DND-41 (cell line): ENCODE results near the gene C2orf69.

Experiments
- EZH2 ChIP-seq: IDR thresholded peaks from 3 replicates; pipeline ENCODE4 v1.6.1; 2012; ENCODE audit warnings: borderline replicate concordance, low read depth, mild to moderate bottlenecking, moderate library complexity, low read length, inconsistent platforms; ENCODE audit not compliant: severe bottlenecking
- TF ChIP-seq, protein P1 (sequence below): IDR thresholded peaks from 2 replicates; pipeline ENCODE4 v1.5.1; 2012; ENCODE audit warnings: borderline replicate concordance, low read length, moderate library complexity, mild to moderate bottlenecking; ENCODE audit not compliant: poor library complexity, severe bottlenecking; ENCODE audit errors: extremely low read depth

- TF ChIP-seq, protein P1, sequence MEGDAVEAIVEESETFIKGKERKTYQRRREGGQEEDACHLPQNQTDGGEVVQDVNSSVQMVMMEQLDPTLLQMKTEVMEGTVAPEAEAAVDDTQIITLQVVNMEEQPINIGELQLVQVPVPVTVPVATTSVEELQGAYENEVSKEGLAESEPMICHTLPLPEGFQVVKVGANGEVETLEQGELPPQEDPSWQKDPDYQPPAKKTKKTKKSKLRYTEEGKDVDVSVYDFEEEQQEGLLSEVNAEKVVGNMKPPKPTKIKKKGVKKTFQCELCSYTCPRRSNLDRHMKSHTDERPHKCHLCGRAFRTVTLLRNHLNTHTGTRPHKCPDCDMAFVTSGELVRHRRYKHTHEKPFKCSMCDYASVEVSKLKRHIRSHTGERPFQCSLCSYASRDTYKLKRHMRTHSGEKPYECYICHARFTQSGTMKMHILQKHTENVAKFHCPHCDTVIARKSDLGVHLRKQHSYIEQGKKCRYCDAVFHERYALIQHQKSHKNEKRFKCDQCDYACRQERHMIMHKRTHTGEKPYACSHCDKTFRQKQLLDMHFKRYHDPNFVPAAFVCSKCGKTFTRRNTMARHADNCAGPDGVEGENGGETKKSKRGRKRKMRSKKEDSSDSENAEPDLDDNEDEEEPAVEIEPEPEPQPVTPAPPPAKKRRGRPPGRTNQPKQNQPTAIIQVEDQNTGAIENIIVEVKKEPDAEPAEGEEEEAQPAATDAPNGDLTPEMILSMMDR: peak; percentile 60
- no peak for TF ChIP-seq EZH2
Measured at GRCh38 chr2:199973703-199974102, 62.6 kb downstream of the C2orf69 start.
